ENCODE results near the gene EXOC4.

- TF ChIP-seq CTCF (IDR thresholded peaks at IDR 0.05) (no peak), POLR2AphosphoS5 (IDR thresholded peaks at IDR 0.05; ENCODE audit: insufficient read depth in 1 of 2, low read depth in 1 of 2) (no peak), POLR2A (IDR thresholded peaks at IDR 0.05) (no peak)
Observed at GRCh38 chr7:133550145-133550544, 297.3 kb downstream of the EXOC4 start.

All from vagina (tissue), 2 donors.